Spleen (tissue), 7 donors: ENCODE results near the gene RETREG1.

ENCODE experiments used
- CTCF ChIP-seq, 11 experiments: fragments of 200-600 bp in 7 of 11; fragments of 450-650 bp in 4 of 11; sonication (generic) in 4 of 11; IDR thresholded peaks in 8 of 11; conservative IDR thresholded peaks in 3 of 11; 1 replicate in 7 of 11; 2 replicates in 4 of 11; pipeline versions ENCODE4 v1.4.0 to v1.8.0; 2016 to 2021; ENCODE audit warnings: antibody characterized with exemption in 11 of 11, inconsistent platforms in 4 of 11, mild to moderate bottlenecking in 1 of 11
- POLR2A ChIP-seq, 3 donors: fragments of 450-650 bp; IDR thresholded peaks; one replicate each; pipeline ENCODE4 v1.5.1; 2017; ENCODE audit warnings: antibody characterized with exemption in 3 of 3, mild to moderate bottlenecking in 1 of 3
- POLR2AphosphoS5 ChIP-seq, 3 donors: sonication (generic); formaldehyde crosslinking; IDR thresholded peaks; one replicate each; pipeline ENCODE4 v1.5.1; 2017; ENCODE audit warnings: antibody characterized with exemption in 3 of 3
- donor health status: DM: no; HTN: no; CAD: no; lungs with moderate emphysema.
- donor health status: DM: no; HTN: no; CAD: no.
- donor health status: DM: no; HTN: no; CAD: no.

- TF ChIP-seq POLR2A (IDR thresholded peaks at IDR 0.05) (no peak), CTCF (IDR thresholded peaks at IDR 0.05 in 8 of 11, conservative IDR thresholded peaks at IDR 0.05 in 3 of 11) (no peak), POLR2AphosphoS5 (IDR thresholded peaks at IDR 0.05) (no peak)
These were observed 123.5 kb downstream of the RETREG1 start for GRCh38 chr5:16493261-16493660.
